T-helper 2 cell treated with Interferon-gamma antibody and Interleukin-4, amounts not matched to agents 5 μg/mL and 100 μg/mL, for 36 hours (primary cell): ENCODE results near the gene CYGB.
"Not testable (repeated sequence)": the region's sequence is repeated elsewhere in the genome, so short reads cannot be mapped to it uniquely, and the experiment has no call there.

Source experiments
- DNase-seq: peaks from one replicate; pipeline ENCODE4 v3.0.0; 2021; ENCODE audit warnings: low spot score
- H3K27ac Mint-ChIP-seq: one replicate; pipeline ENCODE4 v1.8.0; 2021; ENCODE audit warnings: mild to moderate bottlenecking, mixed read lengths
- H3K27me3 Mint-ChIP-seq: one replicate; pipeline ENCODE4 v1.8.0; 2021; ENCODE audit warnings: low read depth, mixed read lengths
- H3K36me3 Mint-ChIP-seq: one replicate; pipeline ENCODE4 v1.8.0; 2021; ENCODE audit warnings: low read depth, mixed read lengths
- H3K4me1 Mint-ChIP-seq: one replicate; pipeline ENCODE4 v1.8.0; 2021; ENCODE audit warnings: low read depth, mixed read lengths
- H3K4me3 Mint-ChIP-seq: one replicate; pipeline ENCODE4 v1.8.0; 2022; ENCODE audit warnings: mild to moderate bottlenecking, moderate library complexity, mixed read lengths
- H3K9me3 Mint-ChIP-seq: one replicate; pipeline ENCODE4 v1.8.0; 2021; ENCODE audit warnings: mixed read lengths

CYGB gene

GRCh38 chr17:76573096-76573495 is 35.6 kb upstream of the CYGB start:
- DNase-seq: no peak
- H3K9me3 Mint-ChIP-seq: no peaks in the 10 kb centered on the region
- H3K27ac Mint-ChIP-seq: no peak overlapping the region
- H3K27me3 Mint-ChIP-seq: no peaks in the 10 kb centered on the region
- peaks cover 4% of the 10 kb centered on the region for H3K4me1 Mint-ChIP-seq
- H3K4me3 Mint-ChIP-seq: no peak overlapping the region
- no peaks in the 10 kb centered on the region for H3K36me3 Mint-ChIP-seq

- Mint-ChIP-seq H3K4me3 (no peak overlapping the region), H3K36me3 (no peaks in the 10 kb centered on the region), H3K9me3 (no peaks in the 10 kb centered on the region), H3K27ac (no peak overlapping the region), H3K4me1 (peaks cover 4% of the 10 kb centered on the region), H3K27me3 (no peaks in the 10 kb centered on the region)
- no peak for DNase-seq
Observed at GRCh38 chr17:76572201-76572910, 34.8 kb upstream of the CYGB start.

- Mint-ChIP-seq H3K4me3 (no peak overlapping the region), H3K36me3 (peaks cover 11% of the 10 kb centered on the region), H3K4me1 (peaks cover 6% of the 10 kb centered on the region), H3K27me3 (no peaks in the 10 kb centered on the region), H3K27ac (no peak overlapping the region), H3K9me3 (no peaks in the 10 kb centered on the region)
- no peak for DNase-seq
Observed at GRCh38 chr17:76570877-76571471, 33.5 kb upstream of the CYGB start.

GRCh38 chr17:76570457-76570856 is 32.9 kb upstream of the CYGB start:
- Mint-ChIP-seq H3K4me3 (no peak overlapping the region), H3K27ac (no peak overlapping the region), H3K36me3 (peaks cover 17% of the 10 kb centered on the region), H3K27me3 (no peaks in the 10 kb centered on the region), H3K9me3 (no peaks in the 10 kb centered on the region), H3K4me1 (peaks cover 6% of the 10 kb centered on the region)
- DNase-seq: no peak

GRCh38 chr17:76569607-76570279 is 32.2 kb upstream of the CYGB start:
- Mint-ChIP-seq H3K4me1 (peaks cover 6% of the 10 kb centered on the region), H3K4me3 (no peak overlapping the region), H3K9me3 (no peaks in the 10 kb centered on the region), H3K27me3 (no peaks in the 10 kb centered on the region), H3K27ac (no peak overlapping the region), H3K36me3 (peaks cover 24% of the 10 kb centered on the region)
- no peak for DNase-seq

GRCh38 chr17:76568811-76569221 is 31.3 kb upstream of the CYGB start:
- Mint-ChIP-seq H3K27me3 (no peaks in the 10 kb centered on the region), H3K9me3 (no peaks in the 10 kb centered on the region), H3K4me1 (peaks cover 6% of the 10 kb centered on the region), H3K27ac (no peak overlapping the region), H3K4me3 (no peak overlapping the region), H3K36me3 (peaks cover 26% of the 10 kb centered on the region)
- no peak for DNase-seq

GRCh38 chr17:76567634-76568432 is 30.3 kb upstream of the CYGB start:
- Mint-ChIP-seq H3K27me3 (no peaks in the 10 kb centered on the region), H3K36me3 (peaks cover 32% of the 10 kb centered on the region), H3K27ac (no peak overlapping the region)

GRCh38 chr17:76566988-76567431 is 29.5 kb upstream of the CYGB start:
- no peak for DNase-seq
- Mint-ChIP-seq H3K4me3 (no peak overlapping the region), H3K4me1 (peaks cover 10% of the 10 kb centered on the region), H3K27me3 (no peaks in the 10 kb centered on the region), H3K36me3 (peaks cover 35% of the 10 kb centered on the region), H3K9me3 (no peaks in the 10 kb centered on the region), H3K27ac (no peak overlapping the region)

More at GRCh38 chr17:76567634-76568432, 30.3 kb upstream of the CYGB start:
- Mint-ChIP-seq H3K4me1 (peaks cover 8% of the 10 kb centered on the region), H3K4me3 (no peak overlapping the region), H3K9me3 (no peaks in the 10 kb centered on the region)
- DNase-seq: no peak

- H3K4me1 Mint-ChIP-seq: peaks cover 12% of the 10 kb centered on the region
- H3K27ac Mint-ChIP-seq: no peak overlapping the region
- H3K36me3 Mint-ChIP-seq: peaks cover 37% of the 10 kb centered on the region
- DNase-seq: no peak
- H3K4me3 Mint-ChIP-seq: no peak overlapping the region
- no peaks in the 10 kb centered on the region for H3K9me3 Mint-ChIP-seq
- no peaks in the 10 kb centered on the region for H3K27me3 Mint-ChIP-seq
Observed at GRCh38 chr17:76566613-76566943, 29.1 kb upstream of the CYGB start.

GRCh38 chr17:76565728-76566612 is 28.5 kb upstream of the CYGB start:
- DNase-seq: no peak
- Mint-ChIP-seq H3K27me3 (no peaks in the 10 kb centered on the region), H3K36me3 (peaks cover 42% of the 10 kb centered on the region), H3K4me3 (no peak overlapping the region), H3K27ac (no peak overlapping the region), H3K9me3 (no peaks in the 10 kb centered on the region), H3K4me1 (peaks cover 15% of the 10 kb centered on the region)

GRCh38 chr17:76564991-76565727 is 27.6 kb upstream of the CYGB start:
- H3K9me3 Mint-ChIP-seq, DNase-seq, H3K27me3 Mint-ChIP-seq, H3K4me3 Mint-ChIP-seq, H3K27ac Mint-ChIP-seq: not testable (repeated sequence)
- Mint-ChIP-seq H3K4me1 (peaks cover 15% of the 10 kb centered on the region), H3K36me3 (peaks cover 45% of the 10 kb centered on the region)

- not testable (repeated sequence) for H3K27ac Mint-ChIP-seq
Observed at GRCh38 chr17:76563359-76563758, 25.9 kb upstream of the CYGB start.

GRCh38 chr17:76562734-76563148 is 25.2 kb upstream of the CYGB start:
- peaks cover 22% of the 10 kb centered on the region for H3K4me1 Mint-ChIP-seq
- no peak overlapping the region for H3K4me3 Mint-ChIP-seq
- H3K36me3 Mint-ChIP-seq: peaks cover 66% of the 10 kb centered on the region
- no peaks in the 10 kb centered on the region for H3K27me3 Mint-ChIP-seq
- H3K27ac Mint-ChIP-seq: no peak overlapping the region
- no peaks in the 10 kb centered on the region for H3K9me3 Mint-ChIP-seq
- no peak for DNase-seq

More at GRCh38 chr17:76563359-76563758, 25.9 kb upstream of the CYGB start:
- Mint-ChIP-seq H3K4me1 (peaks cover 21% of the 10 kb centered on the region), H3K36me3 (peaks cover 61% of the 10 kb centered on the region)
- H3K4me3 Mint-ChIP-seq, DNase-seq, H3K27me3 Mint-ChIP-seq, H3K9me3 Mint-ChIP-seq: not testable (repeated sequence)
